PFSK-1 (cell line): ENCODE data around the gene VPS8.

Experiments used
- FOXP2 ChIP-seq: optimal IDR thresholded peaks from 2 replicates; pipeline ENCODE3; 2011; ENCODE audit warnings: borderline replicate concordance, control low read depth, inconsistent platforms; ENCODE audit not compliant: insufficient read depth; ENCODE audit errors: extremely low read length, extremely low read depth
- POLR2AphosphoS5 ChIP-seq: IDR thresholded peaks from 2 replicates; pipeline ENCODE4 v1.6.1; 2012; ENCODE audit warnings: low read depth, mild to moderate bottlenecking, control low read depth, low read length, moderate library complexity
- SIN3A ChIP-seq: IDR thresholded peaks from 2 replicates; pipeline ENCODE4 v1.6.1; 2012; ENCODE audit warnings: mild to moderate bottlenecking, low read length, moderate library complexity, borderline replicate concordance; ENCODE audit not compliant: insufficient read depth
- TAF1 ChIP-seq: IDR thresholded peaks from 2 replicates; pipeline ENCODE4 v1.6.1; 2012; ENCODE audit warnings: low read length, control low read depth, borderline replicate concordance; ENCODE audit not compliant: insufficient read depth
- TF ChIP-seq, protein P1 (sequence below), 2 experiments: IDR thresholded peaks; 2 replicates each; pipeline versions ENCODE4 v1.6.1 to v1.8.0; 2011 to 2012; ENCODE audit warnings: low read depth in 2 of 2, low read length in 2 of 2, control low read depth in 1 of 2, inconsistent platforms in 1 of 2, mild to moderate bottlenecking in 1 of 2, moderate library complexity in 1 of 2; ENCODE audit not compliant: insufficient read depth in 1 of 2

VPS8 gene

DNA sequence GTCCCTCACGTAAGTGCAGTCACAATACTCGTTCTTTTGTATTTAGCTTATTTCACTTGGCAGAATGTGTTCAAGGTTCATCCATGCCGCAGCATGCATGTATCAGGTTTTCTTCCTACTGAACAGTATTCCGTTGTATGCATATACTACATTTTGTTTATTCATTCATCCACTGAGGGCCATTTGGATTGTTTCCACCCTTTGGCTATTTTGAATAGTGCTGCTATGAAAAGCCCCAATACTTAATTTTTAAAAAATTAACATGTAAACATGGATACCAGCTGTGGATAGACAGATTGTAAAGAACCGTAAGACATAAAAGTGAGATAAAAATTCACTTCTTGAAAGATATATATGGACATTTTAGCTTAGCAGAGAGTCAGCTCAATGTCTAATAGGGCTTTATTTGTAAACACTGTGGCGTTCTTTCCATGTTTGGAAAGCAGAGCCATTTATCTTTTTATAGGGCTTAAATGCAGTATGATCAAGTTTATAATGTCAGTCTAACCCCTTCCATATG, 115.9 kb downstream of the VPS8 start:
- TF ChIP-seq TAF1 (no peak), SIN3A (no peak), FOXP2 (no peak), POLR2AphosphoS5 (no peak)
- TF ChIP-seq, protein P1, sequence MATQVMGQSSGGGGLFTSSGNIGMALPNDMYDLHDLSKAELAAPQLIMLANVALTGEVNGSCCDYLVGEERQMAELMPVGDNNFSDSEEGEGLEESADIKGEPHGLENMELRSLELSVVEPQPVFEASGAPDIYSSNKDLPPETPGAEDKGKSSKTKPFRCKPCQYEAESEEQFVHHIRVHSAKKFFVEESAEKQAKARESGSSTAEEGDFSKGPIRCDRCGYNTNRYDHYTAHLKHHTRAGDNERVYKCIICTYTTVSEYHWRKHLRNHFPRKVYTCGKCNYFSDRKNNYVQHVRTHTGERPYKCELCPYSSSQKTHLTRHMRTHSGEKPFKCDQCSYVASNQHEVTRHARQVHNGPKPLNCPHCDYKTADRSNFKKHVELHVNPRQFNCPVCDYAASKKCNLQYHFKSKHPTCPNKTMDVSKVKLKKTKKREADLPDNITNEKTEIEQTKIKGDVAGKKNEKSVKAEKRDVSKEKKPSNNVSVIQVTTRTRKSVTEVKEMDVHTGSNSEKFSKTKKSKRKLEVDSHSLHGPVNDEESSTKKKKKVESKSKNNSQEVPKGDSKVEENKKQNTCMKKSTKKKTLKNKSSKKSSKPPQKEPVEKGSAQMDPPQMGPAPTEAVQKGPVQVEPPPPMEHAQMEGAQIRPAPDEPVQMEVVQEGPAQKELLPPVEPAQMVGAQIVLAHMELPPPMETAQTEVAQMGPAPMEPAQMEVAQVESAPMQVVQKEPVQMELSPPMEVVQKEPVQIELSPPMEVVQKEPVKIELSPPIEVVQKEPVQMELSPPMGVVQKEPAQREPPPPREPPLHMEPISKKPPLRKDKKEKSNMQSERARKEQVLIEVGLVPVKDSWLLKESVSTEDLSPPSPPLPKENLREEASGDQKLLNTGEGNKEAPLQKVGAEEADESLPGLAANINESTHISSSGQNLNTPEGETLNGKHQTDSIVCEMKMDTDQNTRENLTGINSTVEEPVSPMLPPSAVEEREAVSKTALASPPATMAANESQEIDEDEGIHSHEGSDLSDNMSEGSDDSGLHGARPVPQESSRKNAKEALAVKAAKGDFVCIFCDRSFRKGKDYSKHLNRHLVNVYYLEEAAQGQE (IDR thresholded peaks at IDR 0.05; ENCODE audit: insufficient read depth in 1 of 2, low read depth in 2 of 2, low read length in 2 of 2) = no peak

DNA sequence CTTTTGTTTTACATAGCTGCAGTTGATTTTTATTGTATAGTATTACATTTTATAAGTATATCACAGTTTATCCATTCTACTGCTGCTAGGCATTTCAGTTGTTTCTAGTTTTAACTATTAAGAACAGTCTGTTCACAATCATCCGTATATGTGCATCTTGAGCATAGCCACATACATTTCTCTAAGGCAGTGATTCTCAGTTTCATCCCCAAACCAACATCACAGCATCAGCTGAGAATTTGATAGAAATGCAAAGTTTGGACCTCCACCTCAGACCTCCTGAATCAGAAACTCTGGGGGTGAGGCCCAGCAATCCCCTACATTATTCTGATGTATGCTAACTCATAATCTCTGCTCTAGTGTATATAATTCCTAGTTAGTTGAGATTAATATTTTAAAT, 120.8 kb downstream of the VPS8 start:
- TF ChIP-seq, protein P1 (IDR thresholded peaks at IDR 0.05; ENCODE audit: insufficient read depth in 1 of 2, low read depth in 2 of 2, low read length in 2 of 2) = no peak
- TF ChIP-seq TAF1 (no peak), SIN3A (no peak), FOXP2 (no peak), POLR2AphosphoS5 (no peak)

DNA sequence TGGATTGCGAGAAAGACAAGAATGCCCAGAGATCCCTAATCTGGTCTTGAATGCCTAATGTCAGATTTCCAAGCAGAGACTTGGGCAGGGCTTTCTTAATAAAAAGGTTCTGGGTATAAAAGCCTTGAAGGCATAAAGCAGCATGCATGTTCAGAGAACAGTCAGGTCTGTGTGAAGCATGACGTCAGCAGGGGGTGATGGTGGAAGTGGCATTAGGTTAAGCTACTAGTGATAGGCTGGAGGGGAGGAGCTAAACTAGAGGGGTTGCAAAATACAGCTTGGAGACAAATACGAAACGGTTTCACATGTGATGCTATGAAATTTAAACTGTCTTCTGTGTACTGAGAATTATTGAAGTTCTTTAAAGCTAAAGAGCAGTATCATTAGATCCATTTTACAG, 125.6 kb downstream of the VPS8 start:
- TF ChIP-seq, protein P1 (IDR thresholded peaks at IDR 0.05; ENCODE audit: insufficient read depth in 1 of 2, low read depth in 2 of 2, low read length in 2 of 2) = no peak
- no peak for TF ChIP-seq TAF1

DNA sequence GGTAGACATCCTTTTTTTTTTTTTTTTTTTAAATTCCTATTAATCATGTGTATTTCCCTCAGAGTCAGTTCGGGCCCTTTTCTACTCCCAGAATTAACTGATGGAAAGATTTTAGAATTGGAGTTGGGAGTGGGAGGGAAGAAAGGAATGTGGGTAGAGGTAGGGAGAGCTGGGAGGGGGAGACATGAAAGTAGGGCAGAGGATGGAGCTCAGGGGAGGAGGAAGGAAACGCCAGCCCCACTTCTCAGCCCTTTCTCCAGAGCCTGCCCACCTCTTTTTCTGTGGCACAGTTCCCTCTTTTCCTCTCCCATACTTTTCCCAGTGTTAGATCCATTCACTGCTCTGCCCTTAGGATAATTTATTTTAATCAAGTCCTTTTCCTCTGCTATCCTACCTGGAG, 129.4 kb downstream of the VPS8 start:
- no peak for TF ChIP-seq TAF1

DNA sequence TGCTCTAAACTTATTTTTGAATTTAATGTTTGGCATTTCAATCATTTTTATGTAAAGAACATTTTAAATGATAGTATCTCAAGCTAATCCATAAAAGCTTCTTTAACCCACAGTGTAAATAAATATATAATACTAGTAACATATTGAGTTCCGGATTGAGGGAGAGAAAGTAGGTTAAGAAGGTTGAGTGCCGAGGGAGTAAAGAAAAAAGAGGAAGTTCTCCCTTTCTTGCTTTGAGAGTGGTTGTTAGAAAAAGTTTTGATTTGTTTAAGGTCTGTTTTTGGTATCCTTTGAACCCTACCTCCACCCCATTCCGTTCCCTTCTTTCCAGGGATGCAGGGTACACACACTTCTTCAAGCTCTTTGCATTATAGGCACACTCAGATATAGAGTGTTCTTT, 130.8 kb downstream of the VPS8 start:
- TF ChIP-seq, protein P1 (IDR thresholded peaks at IDR 0.05; ENCODE audit: insufficient read depth in 1 of 2, low read depth in 2 of 2, low read length in 2 of 2) = no peak
- TF ChIP-seq FOXP2 (no peak), TAF1 (no peak), POLR2AphosphoS5 (no peak), SIN3A (no peak)
